ENCODE measurements around the gene C2orf72.
"Not testable (repeated sequence)": the region's sequence is repeated elsewhere in the genome, so short reads cannot be mapped to it uniquely, and the experiment has no call there.

C2orf72 gene

GRCh38 chr2:231047923-231048915 lies 10.9 kb downstream of the C2orf72 start:
- DNase-seq: no peak

GRCh38 chr2:231049286-231050017 lies 12.1 kb downstream of the C2orf72 start:
- no peak for DNase-seq

- DNase-seq: no peak
Observed at GRCh38 chr2:231050018-231050901, 12.9 kb downstream of the C2orf72 start.

- DNase-seq: no peak
Observed at GRCh38 chr2:231051116-231051515, 13.8 kb downstream of the C2orf72 start.

- peak; percentile 87 for DNase-seq
Observed at GRCh38 chr2:231052494-231053451, 15.4 kb downstream of the C2orf72 start.

GRCh38 chr2:231053846-231054245 lies 16.5 kb downstream of the C2orf72 start:
- DNase-seq: no peak

GRCh38 chr2:231056453-231057416 lies 19.4 kb downstream of the C2orf72 start, which contains the start of gene PSMD1:
Gene PSMD1, plus strand, starts transcription at chr2:231056867. Its CDS starts 159 bp downstream, at chr2:231057026.
- DNase-seq: peak; percentile 97

- no peak for DNase-seq
Observed at GRCh38 chr2:231057590-231057989, 20.3 kb downstream of the C2orf72 start.

- no peak for DNase-seq
Observed at GRCh38 chr2:231058761-231059550, 21.6 kb downstream of the C2orf72 start.

- no peak for DNase-seq
Observed at GRCh38 chr2:231059756-231060155, 22.4 kb downstream of the C2orf72 start.

- no peak for DNase-seq
Observed at GRCh38 chr2:231062776-231063175, 25.5 kb downstream of the C2orf72 start.

- no peak for DNase-seq
Observed at GRCh38 chr2:231063347-231063746, 26.0 kb downstream of the C2orf72 start.

GRCh38 chr2:231065966-231066365 lies 28.6 kb downstream of the C2orf72 start:
- DNase-seq: no peak

- DNase-seq: not testable (repeated sequence)
Observed at GRCh38 chr2:231067531-231067930, 30.2 kb downstream of the C2orf72 start.

GRCh38 chr2:231068525-231069222 lies 31.4 kb downstream of the C2orf72 start:
- DNase-seq: no peak

GRCh38 chr2:231069379-231070054 lies 32.2 kb downstream of the C2orf72 start:
- no peak for DNase-seq

GRCh38 chr2:231084565-231084964 lies 47.2 kb downstream of the C2orf72 start:
- DNase-seq: no peak

- DNase-seq: no peak
Observed at GRCh38 chr2:231088754-231089153, 51.4 kb downstream of the C2orf72 start.

Measured in stimulated activated CD8-positive, alpha-beta memory T cell treated with anti-CD3 and anti-CD28 coated beads, Interleukin-4, amount 100 ng/mL, for 48 hours (primary cell).